ENCODE data around the gene USF1.
"Not testable (repeated sequence)": the region's sequence is repeated elsewhere in the genome, so short reads cannot be mapped to it uniquely, and the experiment has no call there.

USF1 gene

GRCh38 chr1:161077426-161077825, 31.6 kb upstream of the USF1 start:
- no peak for DNase-seq

DNA sequence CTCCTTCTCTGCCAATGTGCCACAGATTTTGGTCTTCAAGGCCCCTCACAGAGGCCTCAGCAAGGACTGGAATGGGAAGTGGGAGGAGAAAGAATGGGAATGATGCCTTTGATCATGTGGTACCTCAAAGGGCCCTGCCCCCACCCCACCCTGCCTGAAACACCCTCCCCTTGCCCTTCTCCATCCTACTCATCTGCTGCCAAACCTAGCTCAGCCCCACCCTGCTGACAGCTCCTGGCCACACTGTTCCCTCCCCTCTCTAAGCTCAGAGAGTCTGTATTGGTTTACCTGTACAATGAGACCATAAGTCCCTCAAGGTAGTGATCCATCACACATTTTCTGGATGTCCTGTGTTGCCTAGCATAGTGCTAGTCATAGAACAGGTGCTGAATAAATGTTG, 30.6 kb upstream of the USF1 start:
- DNase-seq, result no peak

GRCh38 chr1:161074676-161075368, 29.0 kb upstream of the USF1 start:
- no peak for DNase-seq

DNA sequence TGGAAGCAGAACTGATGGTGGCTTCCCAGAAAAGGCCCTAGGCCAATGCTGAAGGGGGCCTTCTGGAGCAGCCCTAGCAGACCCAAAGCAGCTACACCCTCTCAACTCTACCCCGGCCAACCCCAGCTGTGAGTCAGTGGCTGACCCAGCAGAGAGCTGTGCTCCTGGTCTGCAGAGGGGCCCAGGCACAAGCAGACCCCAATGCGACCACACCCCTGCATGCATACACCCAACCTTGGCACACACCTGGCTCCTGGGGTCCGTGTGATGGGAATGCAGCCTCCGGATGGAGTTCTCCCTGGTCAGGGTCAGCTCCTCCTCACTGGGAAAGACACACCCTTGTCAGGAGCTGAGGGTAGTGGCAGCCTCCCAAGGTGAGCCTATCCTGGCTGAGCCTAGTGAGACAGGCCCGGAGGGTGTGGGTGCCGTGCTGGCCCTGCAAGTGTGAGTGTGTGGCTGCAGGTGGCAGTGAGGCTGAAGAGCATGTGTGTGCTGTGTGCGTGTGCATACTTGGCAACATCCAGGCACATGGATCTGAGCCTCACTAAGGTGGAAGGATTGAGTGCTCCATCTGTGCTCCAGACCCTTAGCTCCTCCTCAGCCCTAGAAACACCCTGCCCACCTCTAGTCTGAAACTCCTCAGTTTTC, 27.8 kb upstream of the USF1 start:
- no peak for DNase-seq

- no peak for DNase-seq
Measured at GRCh38 chr1:161072751-161073449, 27.1 kb upstream of the USF1 start.

- peak; percentile 46 for DNase-seq
Measured at GRCh38 chr1:161071886-161072371, 26.2 kb upstream of the USF1 start.

DNA sequence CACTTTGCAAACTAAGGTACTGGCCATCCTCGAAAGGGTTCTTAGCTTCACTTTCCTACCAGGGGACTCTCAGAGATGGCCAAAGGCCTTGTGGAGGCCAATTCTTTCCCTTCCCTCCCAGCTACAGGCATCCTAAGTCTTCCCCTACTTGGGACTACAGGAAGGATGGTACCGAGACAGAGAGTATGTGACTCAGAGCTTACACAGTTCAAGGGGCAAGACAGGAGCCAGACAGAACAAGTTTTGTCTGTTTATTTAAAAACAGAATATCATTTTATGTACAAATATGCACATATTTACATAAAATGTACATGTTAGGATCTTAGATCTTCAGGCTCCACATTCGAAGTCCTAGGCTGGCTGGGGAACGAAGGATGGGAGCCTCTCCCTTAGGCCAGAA, 25.0 kb upstream of the USF1 start:
- DNase-seq, result no peak

GRCh38 chr1:161069731-161070270, 24.0 kb upstream of the USF1 start, which contains the start of gene ARHGAP30:
ARHGAP30 (minus strand) TSS chr1:161069891; CDS start chr1:161069624, 267 bp downstream.
- DNase-seq, result peak; percentile 80

DNA sequence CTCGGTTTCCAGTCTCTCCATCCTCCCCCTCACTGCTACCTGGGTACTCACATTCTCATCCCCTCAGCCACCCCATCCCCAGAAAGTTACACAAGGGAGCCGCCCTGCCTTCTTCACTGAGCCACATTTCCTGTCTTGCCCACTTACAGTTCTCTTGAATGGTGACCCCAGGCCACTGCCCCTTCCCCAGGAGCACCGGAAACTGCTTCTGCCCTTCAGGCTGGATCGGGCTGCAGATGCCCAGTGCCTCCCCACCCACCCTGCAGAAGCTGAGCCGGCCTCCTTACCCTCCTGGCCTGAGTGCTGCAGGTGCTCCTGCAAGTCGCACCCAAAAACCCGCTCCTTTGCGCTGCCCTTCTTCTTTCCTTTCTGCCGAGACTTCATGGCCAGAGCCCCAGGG, 23.5 kb upstream of the USF1 start:
- DNase-seq, result peak; percentile 12

DNA sequence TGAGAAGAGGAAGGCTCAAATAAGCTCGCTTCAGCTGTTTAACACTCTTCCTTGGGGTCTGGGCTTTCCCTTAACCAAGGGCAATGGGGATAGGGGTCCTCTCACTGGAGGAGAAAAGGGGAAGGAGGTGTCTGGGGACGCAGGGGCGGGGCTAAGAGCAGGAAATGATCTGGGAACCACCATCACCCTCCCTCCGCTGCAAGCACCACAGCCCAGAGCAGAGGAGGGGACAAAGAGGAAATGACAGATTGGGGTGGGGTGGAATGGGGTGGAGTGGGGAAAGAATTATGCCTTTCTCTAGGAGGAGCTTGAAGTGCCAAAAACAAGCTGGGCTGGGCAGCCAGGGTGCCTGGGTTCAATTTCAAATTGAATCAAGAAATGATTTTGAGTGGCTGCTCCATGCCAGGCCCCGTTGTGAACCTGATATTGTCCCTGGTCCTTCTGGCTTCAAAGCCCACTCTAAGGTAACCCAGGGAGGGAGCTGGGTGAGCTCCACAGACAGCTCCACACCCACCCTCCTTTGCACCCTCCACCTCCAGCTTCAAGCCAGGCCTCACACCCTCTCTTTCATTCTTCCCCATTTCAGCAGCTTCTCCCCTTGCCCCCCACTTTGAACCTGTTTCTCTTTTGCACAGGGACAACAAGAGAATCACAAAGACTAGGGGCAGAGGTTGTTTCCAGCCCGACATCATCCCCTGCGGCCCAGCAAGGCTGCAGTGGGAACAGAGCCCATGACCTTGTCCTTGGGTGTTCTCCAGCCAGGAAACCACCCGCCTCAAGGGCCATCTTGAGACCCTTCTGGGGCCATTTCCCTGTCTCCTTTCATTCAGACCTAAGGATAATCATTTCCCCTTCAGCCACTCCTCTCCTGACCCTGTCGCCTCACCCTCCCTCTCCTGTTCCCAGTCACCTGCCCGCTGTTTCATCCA, 22.8 kb upstream of the USF1 start:
- peak; percentile 78 for DNase-seq

DNA sequence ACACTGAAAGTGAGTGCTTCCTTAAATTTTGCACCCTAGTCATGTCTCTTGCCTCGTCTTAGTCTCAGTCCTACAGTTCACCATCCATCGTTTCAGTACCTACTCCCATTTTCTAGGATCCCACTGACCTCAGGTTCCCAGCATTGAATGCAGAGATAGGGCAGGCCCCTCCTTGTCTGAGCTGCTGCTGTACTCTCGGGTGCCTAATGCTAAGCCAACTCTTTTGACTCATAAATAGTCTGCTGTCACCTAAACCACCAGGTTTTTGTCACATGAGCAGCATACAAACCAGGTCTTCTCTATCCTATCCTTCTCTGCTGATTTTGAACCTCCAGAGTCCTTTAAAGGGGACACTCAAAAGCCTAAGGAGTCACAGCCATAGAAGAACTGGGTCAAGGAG, 20.9 kb upstream of the USF1 start:
- peak; percentile 39 for DNase-seq

GRCh38 chr1:161065681-161066080, 19.9 kb upstream of the USF1 start:
- DNase-seq, result not testable (repeated sequence)

DNA sequence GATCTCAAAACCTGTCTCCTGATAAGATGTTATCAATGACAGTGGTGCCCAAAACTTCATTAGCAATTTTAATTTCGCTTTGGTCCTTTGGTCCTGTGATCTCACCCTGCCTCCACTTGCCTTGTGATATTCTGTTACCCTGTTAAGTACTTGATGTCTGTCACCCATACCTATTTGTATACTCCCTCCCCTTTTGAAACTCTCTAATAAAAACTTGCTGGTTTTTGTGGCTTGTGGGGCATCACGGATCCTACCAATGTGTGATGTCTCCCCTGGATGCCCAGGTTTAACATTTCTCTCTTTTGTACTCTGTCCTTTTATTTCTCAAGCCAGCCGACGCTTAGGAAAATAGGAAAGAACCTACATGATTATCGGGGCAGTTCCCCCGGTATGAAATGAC, 18.2 kb upstream of the USF1 start:
- not testable (repeated sequence) for DNase-seq

GRCh38 chr1:161061419-161061818, 15.6 kb upstream of the USF1 start:
- DNase-seq, result no peak

GRCh38 chr1:161059293-161059692, 13.5 kb upstream of the USF1 start:
- DNase-seq, result no peak

DNA sequence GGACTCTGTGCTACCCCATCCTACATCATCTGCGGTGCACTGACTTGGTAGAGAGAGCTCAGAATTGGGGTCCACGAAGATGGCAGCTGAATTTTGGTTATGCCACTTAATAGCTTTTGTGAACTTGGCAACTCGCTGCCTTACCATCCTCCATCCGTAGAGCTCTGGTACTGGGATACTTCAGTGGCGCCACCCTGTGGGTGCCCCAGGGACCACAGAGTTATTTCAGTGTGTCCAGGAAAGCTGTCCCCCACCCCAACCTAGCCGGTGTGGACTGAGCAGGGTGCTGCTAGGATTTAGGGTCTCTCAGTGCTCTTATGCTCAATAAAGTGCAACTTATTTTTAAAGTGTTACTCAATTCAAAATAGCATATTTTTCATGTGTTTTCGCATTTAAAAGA, 9.0 kb upstream of the USF1 start:
- no peak for DNase-seq

DNA sequence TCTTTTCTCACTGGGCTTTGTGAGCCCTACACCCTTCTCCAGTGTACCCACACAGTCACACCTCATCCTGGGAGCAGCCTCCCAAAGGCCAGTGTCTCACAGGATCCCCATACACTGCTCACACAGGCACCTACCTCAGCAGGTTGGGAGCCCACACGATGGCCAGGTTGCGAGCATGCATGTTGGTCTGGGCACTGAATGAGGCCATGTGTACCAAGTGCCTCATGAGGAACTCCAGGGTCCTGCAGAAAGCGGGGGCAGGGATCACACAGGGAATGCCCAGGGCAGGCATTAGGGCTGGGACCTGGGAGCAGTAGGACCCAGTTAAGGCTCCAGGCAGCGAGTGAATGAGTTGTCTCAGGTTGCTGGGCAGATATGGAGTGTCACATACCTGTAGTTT, 8.5 kb upstream of the USF1 start:
- no peak for DNase-seq

- no peak for DNase-seq
Measured at GRCh38 chr1:161052899-161053298, 7.1 kb upstream of the USF1 start.

DNA sequence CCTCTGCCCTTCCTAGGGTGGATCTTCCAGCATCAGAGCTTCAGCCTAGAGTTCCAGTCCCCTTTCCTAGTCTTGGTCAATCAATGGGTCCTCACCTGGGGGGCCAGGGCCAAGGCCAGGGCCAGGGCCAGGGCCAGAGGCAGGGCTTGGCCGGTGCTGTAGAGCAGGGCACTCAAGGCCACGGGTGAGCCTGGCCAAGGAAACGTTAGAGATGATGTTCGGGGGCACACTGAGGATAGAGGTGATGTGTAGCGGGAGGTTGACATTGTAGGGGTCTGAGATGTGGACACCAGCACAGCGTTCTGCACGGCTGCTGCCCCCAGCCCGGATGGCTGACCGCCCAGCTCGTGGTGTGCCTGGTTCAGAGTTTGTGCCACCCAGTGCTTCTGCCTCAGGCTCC, 5.4 kb upstream of the USF1 start:
- DNase-seq, result no peak

GRCh38 chr1:161048949-161049722, 3.4 kb upstream of the USF1 start:
- no peak for DNase-seq

Data from activated naive CD4-positive, alpha-beta T cell treated with Interleukin-2 at 50 U/mL for 16 hours (primary cell).